HEK293 (cell line): Measurements from ENCODE around the gene SMURF1.
"Not testable (repeated sequence)": the region's sequence is repeated elsewhere in the genome, so short reads cannot be mapped to it uniquely, and the experiment has no call there.

Experiments used
- CTCF ChIA-PET: fragments of 350-600 bp; formaldehyde crosslinking; extraction: SDS; loops from one replicate; lab custom pipeline; 2021; ENCODE audit warnings: antibody characterized with exemption; lab: Yijun Ruan, JAX
- POLR2A ChIA-PET: fragments of 300-600 bp; formaldehyde crosslinking; extraction: SDS; loops from one replicate; lab custom pipeline; 2020; ENCODE audit warnings: antibody characterized with exemption, inconsistent platforms; lab: Yijun Ruan, JAX
- H3K27ac ChIP-seq: fragments of 200-500 bp; sonication (Bioruptor generic); 2 replicates; pipeline ENCODE4 v1.5.1; 2014; ENCODE audit warnings: low read depth, low read length, control low read depth, inconsistent platforms; ENCODE audit errors: extremely low read depth
- H3K36me3 ChIP-seq, 2 experiments: fragments of 200-500 bp in 1 of 2; sonication (Bioruptor generic) in 1 of 2; 1 replicate in 1 of 2; 2 replicates in 1 of 2; pipeline ENCODE4 v1.5.1; 2014 to 2017; ENCODE audit warnings: inconsistent platforms in 2 of 2, low read length in 2 of 2; ENCODE audit not compliant: control insufficient read depth in 2 of 2, insufficient read depth in 1 of 2
- H3K4me1 ChIP-seq: fragments of 200-500 bp; sonication (Bioruptor generic); 2 replicates; pipeline ENCODE4 v1.5.1; 2014; ENCODE audit warnings: mild to moderate bottlenecking, low read length, inconsistent platforms; ENCODE audit not compliant: control insufficient read depth, insufficient read depth
- H3K4me3 ChIP-seq: 2 replicates; pipeline ENCODE4 v1.5.1; 2011; ENCODE audit warnings: low read depth, mild to moderate bottlenecking, control low read depth, low read length, moderate library complexity
- H3K9me3 ChIP-seq: fragments of 200-500 bp; sonication (Bioruptor generic); 2 replicates; pipeline ENCODE4 v1.5.1; 2014; ENCODE audit warnings: low read depth, low read length, inconsistent platforms; ENCODE audit not compliant: control insufficient read depth, insufficient read depth
- FEZF1 ChIP-seq: fragments of 450-650 bp; formaldehyde crosslinking; IDR thresholded peaks from 2 replicates; pipeline ENCODE4 v1.5.1; 2016; ENCODE audit warnings: missing biosample characterization, missing genetic modification characterization
- SETDB1 ChIP-seq: IDR thresholded peaks from one replicate; pipeline ENCODE4 v1.6.1; 2017; ENCODE audit warnings: mild to moderate bottlenecking, low read length, moderate library complexity, mixed read lengths; ENCODE audit not compliant: insufficient read length
- WT1 ChIP-seq: fragments of 450-650 bp; formaldehyde crosslinking; IDR thresholded peaks from 2 replicates; pipeline ENCODE4 v1.5.1; 2016; ENCODE audit warnings: missing biosample characterization, missing genetic modification characterization
- YY1 ChIP-seq: fragments of 450-650 bp; formaldehyde crosslinking; IDR thresholded peaks from 2 replicates; pipeline ENCODE4 v1.5.1; 2018; ENCODE audit warnings: missing biosample characterization, missing genetic modification characterization
- ZBTB8A ChIP-seq: fragments of 450-650 bp; formaldehyde crosslinking; IDR thresholded peaks from 2 replicates; pipeline ENCODE4 v1.5.1; 2016; ENCODE audit warnings: missing biosample characterization, missing genetic modification characterization
- ZNF146 ChIP-seq: fragments of 450-650 bp; formaldehyde crosslinking; IDR thresholded peaks from 2 replicates; pipeline ENCODE4 v1.5.1; 2016; ENCODE audit warnings: missing biosample characterization, missing genetic modification characterization
- ZNF214 ChIP-seq: fragments of 450-650 bp; formaldehyde crosslinking; IDR thresholded peaks from 2 replicates; pipeline ENCODE4 v1.5.1; 2017; ENCODE audit warnings: missing biosample characterization, mild to moderate bottlenecking, missing genetic modification characterization, borderline replicate concordance
- ZNF266 ChIP-seq: fragments of 450-650 bp; formaldehyde crosslinking; IDR thresholded peaks from 2 replicates; pipeline ENCODE4 v1.5.1; 2016; ENCODE audit warnings: missing biosample characterization, missing genetic modification characterization, low read depth
- ZNF274 ChIP-seq, 2 experiments: fragments of 200-500 bp in 1 of 2; fragments of 450-650 bp in 1 of 2; sonication (Bioruptor generic) in 1 of 2; formaldehyde crosslinking in 1 of 2; IDR thresholded peaks; 2 replicates each; pipeline versions ENCODE4 v1.5.1 to v1.6.1; 2014 to 2016; ENCODE audit warnings: borderline replicate concordance in 1 of 2, inconsistent platforms in 1 of 2, low read length in 1 of 2, missing biosample characterization in 1 of 2, missing genetic modification characterization in 1 of 2
- ZNF341 ChIP-seq: fragments of 450-650 bp; formaldehyde crosslinking; IDR thresholded peaks from 2 replicates; pipeline ENCODE4; 2016; ENCODE audit warnings: low read depth, missing biosample characterization, missing genetic modification characterization
- ZNF354C ChIP-seq: fragments of 450-650 bp; formaldehyde crosslinking; IDR thresholded peaks from 2 replicates; pipeline ENCODE4 v1.5.1; 2016; ENCODE audit warnings: missing biosample characterization, missing genetic modification characterization, low read depth, borderline replicate concordance
- ZNF521 ChIP-seq: fragments of 450-650 bp; formaldehyde crosslinking; IDR thresholded peaks from 2 replicates; pipeline ENCODE4 v1.5.1; 2017; ENCODE audit warnings: missing biosample characterization, mild to moderate bottlenecking, missing genetic modification characterization
- ZNF549 ChIP-seq: fragments of 450-650 bp; IDR thresholded peaks from 2 replicates; pipeline ENCODE4 v1.5.1; 2018; ENCODE audit warnings: missing biosample characterization, missing genetic modification characterization, mild to moderate bottlenecking, inconsistent platforms, moderate library complexity
- ZNF623 ChIP-seq: fragments of 450-650 bp; formaldehyde crosslinking; IDR thresholded peaks from 2 replicates; pipeline ENCODE4 v1.5.1; 2016; ENCODE audit warnings: missing biosample characterization, missing genetic modification characterization
- ZNF76 ChIP-seq: fragments of 450-650 bp; formaldehyde crosslinking; IDR thresholded peaks from 2 replicates; pipeline ENCODE4; 2016; ENCODE audit warnings: low read depth, missing biosample characterization, missing genetic modification characterization, borderline replicate concordance
- ZNF843 ChIP-seq: fragments of 450-650 bp; formaldehyde crosslinking; IDR thresholded peaks from 2 replicates; pipeline ENCODE4 v1.5.1; 2016; ENCODE audit warnings: missing biosample characterization, missing genetic modification characterization
- ZSCAN16 ChIP-seq: fragments of 450-650 bp; formaldehyde crosslinking; IDR thresholded peaks from 2 replicates; pipeline ENCODE4 v1.5.1; 2016; ENCODE audit warnings: missing biosample characterization, missing genetic modification characterization
- ZXDB ChIP-seq: fragments of 450-650 bp; formaldehyde crosslinking; IDR thresholded peaks from 2 replicates; pipeline ENCODE4 v1.5.1; 2016; ENCODE audit warnings: missing biosample characterization, missing genetic modification characterization

Gene SMURF1

GRCh38 chr7:99102361-99102760 is 41.5 kb downstream of the SMURF1 start (continued):
- TF ChIP-seq ZNF521 (no peak), ZNF76 (tag by site-specific recombination) (no peak), ZNF843 (tag by site-specific recombination) (no peak), YY1 (tag by site-specific recombination) (no peak), ZNF266 (tag by site-specific recombination) (no peak), ZNF341 (no peak)

GRCh38 chr7:99101516-99101915 is 42.4 kb downstream of the SMURF1 start:
- H3K27ac ChIP-seq, H3K36me3 ChIP-seq, H3K4me1 ChIP-seq, H3K4me3 ChIP-seq, H3K9me3 ChIP-seq, POLR2A ChIA-PET, CTCF ChIA-PET: not testable (repeated sequence)

DNA sequence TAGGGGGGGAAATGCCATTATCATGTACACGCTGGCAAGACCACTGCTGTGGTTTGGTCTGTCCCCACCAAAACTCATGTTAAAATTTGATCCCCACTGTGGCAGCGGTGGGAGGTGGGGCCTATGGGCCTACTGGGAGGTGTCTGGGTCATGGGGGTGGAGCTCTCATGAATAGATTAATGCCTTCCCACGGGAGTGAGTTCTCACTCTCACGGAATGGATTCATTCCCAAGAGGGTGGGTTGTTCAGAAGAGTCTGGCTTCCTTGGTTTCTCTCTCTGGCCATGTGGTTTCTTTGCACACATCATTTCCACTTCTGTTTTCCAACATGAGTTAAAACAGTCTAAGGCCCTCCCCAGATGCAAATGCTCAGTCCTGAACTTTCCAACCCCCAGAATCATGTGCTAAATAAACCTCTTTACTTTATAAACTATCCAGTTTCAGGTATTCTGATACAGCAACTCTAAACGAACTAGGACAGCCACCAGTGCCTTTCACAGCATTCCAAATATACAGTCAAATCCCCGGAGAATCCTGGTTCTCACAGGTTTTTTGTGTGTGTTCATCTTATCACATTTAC is 44.3 kb downstream of the SMURF1 start:
- POLR2A ChIA-PET, result interaction anchor here (0.6 kb wide), 2 partner anchors 11 to 41 kb away, joined by 3 read pairs; no protein-coding TSS in a partner anchor
- TF ChIP-seq ZBTB8A (tag by site-specific recombination), result no peak
- peak; percentile 29 for TF ChIP-seq SETDB1
- TF ChIP-seq, all 188 proteins: peak for 1
- CTCF ChIA-PET, result no interaction called here
- Histone ChIP-seq H3K36me3 (no peaks in the 10 kb centered on the region), H3K9me3 (no peaks in the 10 kb centered on the region), H3K27ac (no peak overlapping the region), H3K4me1 (no peaks in the 10 kb centered on the region), H3K4me3 (no peak overlapping the region)

GRCh38 chr7:99098824-99099498 is 44.9 kb downstream of the SMURF1 start:
- Histone ChIP-seq H3K9me3 (no peaks in the 10 kb centered on the region), H3K4me1 (no peaks in the 10 kb centered on the region), H3K27ac (no peak overlapping the region), H3K36me3 (no peaks in the 10 kb centered on the region), H3K4me3 (no peak overlapping the region)
- TF ChIP-seq SETDB1, result no peak
- no peak for TF ChIP-seq ZNF146 (tag by site-specific recombination)
- TF ChIP-seq ZXDB, result no peak
- TF ChIP-seq ZSCAN16 (tag by site-specific recombination), result no peak
- TF ChIP-seq ZNF623 (tag by site-specific recombination), result no peak
- TF ChIP-seq ZNF354C, result no peak
- TF ChIP-seq ZBTB8A (tag by site-specific recombination), result no peak
- TF ChIP-seq WT1 (tag by site-specific recombination), result no peak
- no peak for TF ChIP-seq ZNF274 (IDR thresholded peaks at IDR 0.05; ENCODE audit: low read length)
- TF ChIP-seq ZNF274 (tag by site-specific recombination; IDR thresholded peaks at IDR 0.05; ENCODE audit: borderline replicate concordance), result no peak
- TF ChIP-seq ZNF214 (tag by site-specific recombination), result no peak
- TF ChIP-seq ZNF549 (tag by site-specific recombination), result no peak
- TF ChIP-seq FEZF1 (tag by site-specific recombination), result no peak
- ChIA-PET CTCF (interaction anchor here (0.6 kb wide), 1 partner anchor 8 kb away, joined by 3 read pairs; no protein-coding TSS in a partner anchor), POLR2A (interaction anchor here (0.6 kb wide), 2 partner anchors 11 to 41 kb away, joined by 3 read pairs; no protein-coding TSS in a partner anchor)
